ENCODE data around the gene SORBS2. TPM values are rescaled to one million over a fixed set of nuclear protein-coding genes. Genes with fewer than 3 reads are reported as not detected.

Gene SORBS2
- total RNA-seq, 1 donor from 2014 or later: 1.1 TPM

- DNase-seq (ENCODE audit: low read depth) (no peak), FAIRE-seq (no peak)
- Histone ChIP-seq H3K36me3 (ENCODE audit: control insufficient read depth, insufficient read depth, low read length) (no peaks in the 10 kb centered on the region), H3K27me3 (ENCODE audit: control insufficient read depth, insufficient read depth, low read length) (no peaks in the 10 kb centered on the region), H3K4me3 (ENCODE audit: low read depth, low read length) (no peak overlapping the region)
- TF ChIP-seq CTCF (IDR thresholded peaks at IDR 0.05; ENCODE audit: insufficient read depth, low read length, severe bottlenecking): no peak
Observed at GRCh38 chr4:185723631-185724260, 88.2 kb downstream of the SORBS2 start.

- no peak for TF ChIP-seq CTCF (IDR thresholded peaks at IDR 0.05; ENCODE audit: insufficient read depth, low read length, severe bottlenecking)
- no peaks in the 10 kb centered on the region for H3K36me3 ChIP-seq (ENCODE audit: control insufficient read depth, insufficient read depth, low read length)
- no peak overlapping the region for H3K4me3 ChIP-seq (ENCODE audit: low read depth, low read length)
- DNase-seq (ENCODE audit: low read depth) (no peak), FAIRE-seq (no peak)
- H3K27me3 ChIP-seq (ENCODE audit: control insufficient read depth, insufficient read depth, low read length): no peaks in the 10 kb centered on the region
Observed at GRCh38 chr4:185722029-185722316, 90.0 kb downstream of the SORBS2 start.

GRCh38 chr4:185721190-185722028 lies 90.6 kb downstream of the SORBS2 start:
- FAIRE-seq (no peak), DNase-seq (ENCODE audit: low read depth) (no peak)
- Histone ChIP-seq H3K4me3 (ENCODE audit: low read depth, low read length) (no peak overlapping the region), H3K36me3 (ENCODE audit: control insufficient read depth, insufficient read depth, low read length) (no peaks in the 10 kb centered on the region), H3K27me3 (ENCODE audit: control insufficient read depth, insufficient read depth, low read length) (no peaks in the 10 kb centered on the region)
- TF ChIP-seq CTCF (IDR thresholded peaks at IDR 0.05; ENCODE audit: insufficient read depth, low read length, severe bottlenecking): no peak

- no peak overlapping the region for H3K4me3 ChIP-seq (ENCODE audit: low read depth, low read length)
- DNase-seq (ENCODE audit: low read depth) (no peak), FAIRE-seq (no peak)
- TF ChIP-seq CTCF (IDR thresholded peaks at IDR 0.05; ENCODE audit: insufficient read depth, low read length, severe bottlenecking): no peak
- H3K36me3 ChIP-seq (ENCODE audit: control insufficient read depth, insufficient read depth, low read length): no peaks in the 10 kb centered on the region
- H3K27me3 ChIP-seq (ENCODE audit: control insufficient read depth, insufficient read depth, low read length): no peaks in the 10 kb centered on the region
Observed at GRCh38 chr4:185719500-185719858, 92.5 kb downstream of the SORBS2 start.

GRCh38 chr4:185718578-185719499 lies 93.2 kb downstream of the SORBS2 start:
- Histone ChIP-seq H3K36me3 (ENCODE audit: control insufficient read depth, insufficient read depth, low read length) (no peaks in the 10 kb centered on the region), H3K4me3 (ENCODE audit: low read depth, low read length) (no peak overlapping the region), H3K27me3 (ENCODE audit: control insufficient read depth, insufficient read depth, low read length) (no peaks in the 10 kb centered on the region)
- FAIRE-seq: no peak
- no peak for TF ChIP-seq CTCF (IDR thresholded peaks at IDR 0.05; ENCODE audit: insufficient read depth, low read length, severe bottlenecking)
- no peak for DNase-seq (ENCODE audit: low read depth)
